Left lung (tissue), 10 donors: ENCODE measurements around the gene LRRC4B. TPM values are rescaled to one million over a fixed set of nuclear protein-coding genes. Genes with fewer than 3 reads are reported as not detected.
"Not testable (repeated sequence)": the region's sequence is repeated elsewhere in the genome, so short reads cannot be mapped to it uniquely, and the experiment has no call there.

Experiments
- ATAC-seq: fragments of 200-7000 bp; cut with Tn5 transposase; one replicate; pipeline ENCODE4 v1.9.1; 2020; ENCODE audit warnings: moderate library complexity
- DNase-seq, 4 donors: peaks; one replicate each; pipeline ENCODE4 v3.0.0-alpha.2; 2013 to 2020
- H3K27ac ChIP-seq, 2 donors: fragments of 200-600 bp; sonication (generic) in 1 of 2; one replicate each; pipeline versions ENCODE4 v1.5.0 to v1.8.0; 2020 to 2021
- H3K27me3 ChIP-seq, 2 donors: fragments of 200-600 bp; sonication (generic) in 1 of 2; one replicate each; pipeline versions ENCODE4 v1.5.0 to v1.8.0; 2020 to 2021
- H3K36me3 ChIP-seq, 2 donors: fragments of 200-600 bp; sonication (generic) in 1 of 2; one replicate each; pipeline versions ENCODE4 v1.5.0 to v1.8.0; 2020 to 2021
- H3K4me1 ChIP-seq, 2 donors: fragments of 200-600 bp; one replicate each; pipeline ENCODE4 v1.8.0; 2021
- H3K4me3 ChIP-seq, 2 donors: fragments of 200-600 bp; sonication (generic) in 1 of 2; one replicate each; pipeline versions ENCODE4 v1.5.0 to v1.8.0; 2020 to 2021; ENCODE audit warnings: mild to moderate bottlenecking in 1 of 2
- H3K9me3 ChIP-seq, 2 donors: fragments of 200-600 bp; sonication (generic) in 1 of 2; one replicate each; pipeline versions ENCODE4 v1.5.0 to v1.8.0; 2020 to 2021
- CTCF ChIP-seq, 2 donors: fragments of 200-600 bp; sonication (generic) in 1 of 2; IDR thresholded peaks; one replicate each; pipeline versions ENCODE4 v1.5.0 to v1.8.0; 2021; ENCODE audit warnings: antibody characterized with exemption in 2 of 2
- intact Hi-C, 2 donors: fragments of 100-400 bp; cut with DNase I; formaldehyde crosslinking; loops; one replicate each; pipeline versions ENCODE4 v1.11.2 to v1.14.2; 2022
- polyA plus RNA-seq, 6 donors: library from polyadenylated mRNA; unstranded; fragments of 120-200 nt; gene quantifications; one replicate each; pipeline ENCODE4 v1.2.1, GENCODE V29; 2013; ENCODE audit not compliant: insufficient read length in 6 of 6
- total RNA-seq, 2 donors: library from RNA; stranded (reverse); fragmentation: NEBNext Ultra II Directional; extraction: Animal tissue kit (Norgen Biotek cat#: 25700); gene quantifications; one replicate each; pipeline ENCODE4 v1.2.1, GENCODE V29; 2021
- donor health status: DM: no; HTN: yes; CAD: no.
- donor health status: DM: no; HTN: no; CAD: no.

Gene LRRC4B
- total and polyA plus RNA-seq, 8 donors, result 2.8 to 14.3 (median 10.0) TPM

- H3K4me3 ChIP-seq, H3K9me3 ChIP-seq, H3K4me1 ChIP-seq, intact Hi-C loops, H3K36me3 ChIP-seq, H3K27ac ChIP-seq, DNase-seq: not testable (repeated sequence)
- H3K27me3 ChIP-seq, result peaks cover 0 to 81% of the 10 kb centered on the region in 2 donors
- peak; percentile 33 for ATAC-seq
These were observed 36.2 kb upstream of the LRRC4B start for GRCh38 chr19:50604264-50605073.

GRCh38 chr19:50602935-50603334 is 34.7 kb upstream of the LRRC4B start:
- Histone ChIP-seq H3K36me3 (no peaks in the 10 kb centered on the region), H3K27me3 (peaks cover 0 to 80% of the 10 kb centered on the region in 2 donors), H3K27ac (no peak overlapping the region), H3K4me3 (no peak overlapping the region), H3K9me3 (no peaks in the 10 kb centered on the region), H3K4me1 (no peaks in the 10 kb centered on the region)
- ATAC-seq (no peak), DNase-seq (no peak)
- intact Hi-C loops, result no loop called here
- no peak for TF ChIP-seq CTCF (IDR thresholded peaks at IDR 0.05)

- intact Hi-C loops, result no loop called here
- no peaks in the 10 kb centered on the region for H3K4me1 ChIP-seq
- peaks cover 0 to 79% of the 10 kb centered on the region in 2 donors for H3K27me3 ChIP-seq
- no peak for TF ChIP-seq CTCF (IDR thresholded peaks at IDR 0.05)
- ATAC-seq (no peak), DNase-seq (no peak)
- H3K4me3 ChIP-seq, result no peak overlapping the region
- no peak overlapping the region for H3K27ac ChIP-seq
- no peaks in the 10 kb centered on the region for H3K36me3 ChIP-seq
- H3K9me3 ChIP-seq, result no peaks in the 10 kb centered on the region
These were observed 34.3 kb upstream of the LRRC4B start for GRCh38 chr19:50602496-50602895.

- H3K27me3 ChIP-seq, result peaks cover 0 to 74% of the 10 kb centered on the region in 2 donors
- H3K4me1 ChIP-seq, result no peaks in the 10 kb centered on the region
- no peaks in the 10 kb centered on the region for H3K36me3 ChIP-seq
- no peak overlapping the region for H3K27ac ChIP-seq
- ATAC-seq (no peak), DNase-seq (no peak)
- no peak for TF ChIP-seq CTCF (IDR thresholded peaks at IDR 0.05)
- intact Hi-C loops, result no loop called here
- no peaks in the 10 kb centered on the region for H3K9me3 ChIP-seq
- no peak overlapping the region for H3K4me3 ChIP-seq
These were observed 33.8 kb upstream of the LRRC4B start for GRCh38 chr19:50602089-50602422.

- no peak for TF ChIP-seq CTCF (IDR thresholded peaks at IDR 0.05)
- H3K9me3 ChIP-seq, result no peaks in the 10 kb centered on the region
- peaks cover 0 to 69% of the 10 kb centered on the region in 2 donors for H3K27me3 ChIP-seq
- no peak for DNase-seq
- ATAC-seq, result no peak
- H3K27ac ChIP-seq, result no peak overlapping the region
- no peak overlapping the region for H3K4me3 ChIP-seq
- no peaks in the 10 kb centered on the region for H3K36me3 ChIP-seq
- no peaks in the 10 kb centered on the region for H3K4me1 ChIP-seq
- intact Hi-C loops, result no loop called here
These were observed 33.3 kb upstream of the LRRC4B start for GRCh38 chr19:50601407-50602088.
